GM23338 (cell line): ENCODE data around the gene CDCP1. TPM values are rescaled to one million over a fixed set of nuclear protein-coding genes. Genes with fewer than 3 reads are reported as not detected.

Experiments
- ATAC-seq: fragments of 200-7000 bp; cut with Tn5 transposase; 3 replicates; pipeline ENCODE4 v1.9.1; 2020
- DNase-seq: peaks from one replicate; pipeline ENCODE4 v3.0.0-alpha.2; 2015; ENCODE audit warnings: low spot score
- H2AFZ ChIP-seq: fragments of 200-600 bp; sonication (generic); 2 replicates; pipeline ENCODE4 v1.8.0; 2016; ENCODE audit warnings: antibody characterized with exemption, mild to moderate bottlenecking, moderate library complexity
- H3F3A ChIP-seq: fragments of 200-600 bp; sonication (generic); replicated peaks from 2 replicates; pipeline ENCODE4 v1.8.0; 2017; ENCODE audit warnings: antibody characterized with exemption, mixed run types, low read depth
- H3K27ac ChIP-seq: fragments of 200-600 bp; sonication (generic); 2 replicates; pipeline ENCODE4 v1.6.1; 2016; ENCODE audit warnings: low read depth
- H3K27me3 ChIP-seq: fragments of 200-600 bp; sonication (generic); 2 replicates; pipeline ENCODE4 v1.8.0; 2016; ENCODE audit warnings: mild to moderate bottlenecking, mixed run types, moderate library complexity; ENCODE audit not compliant: insufficient read depth
- H3K36me3 ChIP-seq: fragments of 200-600 bp; sonication (generic); 2 replicates; pipeline ENCODE4 v1.8.0; 2016; ENCODE audit warnings: mild to moderate bottlenecking; ENCODE audit not compliant: insufficient read depth
- H3K4me1 ChIP-seq: fragments of 200-600 bp; sonication (generic); 2 replicates; pipeline ENCODE4 v1.8.0; 2016; ENCODE audit warnings: mild to moderate bottlenecking, moderate library complexity; ENCODE audit not compliant: insufficient read depth
- H3K4me2 ChIP-seq: fragments of 200-600 bp; sonication (generic); 2 replicates; pipeline ENCODE4 v1.7.1; 2017; ENCODE audit warnings: mixed run types
- H3K4me3 ChIP-seq: fragments of 200-600 bp; sonication (generic); 2 replicates; pipeline ENCODE4 v1.6.1; 2016; ENCODE audit warnings: mixed run types
- H3K79me2 ChIP-seq: fragments of 200-600 bp; sonication (generic); replicated peaks from 2 replicates; pipeline ENCODE4 v1.8.0; 2017; ENCODE audit warnings: mild to moderate bottlenecking; ENCODE audit not compliant: insufficient read depth
- H3K9me2 ChIP-seq: fragments of 200-600 bp; sonication (generic); 2 replicates; pipeline ENCODE4 v1.8.0; 2017; ENCODE audit not compliant: insufficient read depth
- H4K20me1 ChIP-seq: fragments of 200-600 bp; sonication (generic); replicated peaks from 2 replicates; pipeline ENCODE4 v1.8.0; 2017; ENCODE audit warnings: mild to moderate bottlenecking; ENCODE audit not compliant: insufficient read depth
- H3K27ac Mint-ChIP-seq: 2 replicates; pipeline ENCODE4 v1.8.0; 2020; ENCODE audit warnings: inconsistent platforms, mild to moderate bottlenecking, moderate library complexity, mixed read lengths
- H3K27me3 Mint-ChIP-seq: 3 replicates; pipeline ENCODE4 v1.8.0; 2022; ENCODE audit warnings: low read depth, mild to moderate bottlenecking, moderate library complexity, mixed read lengths, inconsistent platforms; ENCODE audit not compliant: insufficient read depth, poor library complexity
- H3K36me3 Mint-ChIP-seq: 3 replicates; pipeline ENCODE4 v1.8.0; 2021; ENCODE audit warnings: low read depth, mild to moderate bottlenecking, inconsistent platforms, moderate library complexity, mixed read lengths
- H3K4me1 Mint-ChIP-seq: 3 replicates; pipeline ENCODE4 v1.8.0; 2020; ENCODE audit warnings: mild to moderate bottlenecking, inconsistent platforms, mixed read lengths
- H3K4me3 Mint-ChIP-seq: 3 replicates; pipeline ENCODE4 v1.8.0; 2021; ENCODE audit warnings: moderate library complexity, mild to moderate bottlenecking, inconsistent platforms, mixed read lengths
- H3K9me3 Mint-ChIP-seq: 3 replicates; pipeline ENCODE4 v1.8.0; 2020; ENCODE audit warnings: moderate library complexity, mild to moderate bottlenecking, inconsistent platforms, mixed read lengths
- CREB1 ChIP-seq: fragments of 250-450 bp; sonication (Bioruptor Pico); IDR thresholded peaks from 2 replicates; pipeline ENCODE4 v1.5.0; 2020; ENCODE audit warnings: low read depth, mild to moderate bottlenecking, moderate library complexity
- EZH2 ChIP-seq: fragments of 200-600 bp; sonication (generic); IDR thresholded peaks from one replicate; pipeline ENCODE4 v1.8.0; 2017; ENCODE audit warnings: antibody characterized with exemption, mild to moderate bottlenecking, low read depth; ENCODE audit not compliant: unreplicated experiment
- EZH2phosphoT487 ChIP-seq: fragments of 200-600 bp; sonication (generic); IDR thresholded peaks from one replicate; pipeline ENCODE4 v1.8.1; 2018; ENCODE audit warnings: antibody characterized with exemption; ENCODE audit not compliant: unreplicated experiment
- JUNB ChIP-seq: IDR thresholded peaks from one replicate; pipeline ENCODE4 v1.6.1; 2016; ENCODE audit warnings: antibody characterized with exemption; ENCODE audit not compliant: unreplicated experiment
- NANOG ChIP-seq: IDR thresholded peaks from 2 replicates; pipeline ENCODE4 v1.6.1; 2016; ENCODE audit warnings: antibody characterized with exemption, borderline replicate concordance
- POLR2AphosphoS5 ChIP-seq: IDR thresholded peaks from 2 replicates; pipeline ENCODE4 v1.6.1; 2016; ENCODE audit warnings: antibody characterized with exemption, low read depth
- STAT1 ChIP-seq: IDR thresholded peaks from one replicate; pipeline ENCODE4 v1.6.1; 2016; ENCODE audit warnings: antibody characterized with exemption; ENCODE audit not compliant: unreplicated experiment
- ZNF114 ChIP-seq: fragments of 250-450 bp; sonication (Bioruptor Pico); IDR thresholded peaks from 2 replicates; pipeline ENCODE4 v1.5.0; 2020; ENCODE audit warnings: mild to moderate bottlenecking, moderate library complexity
- ZNF331 ChIP-seq: fragments of 250-450 bp; sonication (Bioruptor Pico); IDR thresholded peaks from 2 replicates; pipeline ENCODE4 v1.5.0; 2020; ENCODE audit warnings: low read depth, mild to moderate bottlenecking, moderate library complexity
- polyA plus RNA-seq: library from polyadenylated mRNA; unstranded; fragments of >200 nt; fragmentation: Nextera tagmentation; extraction: Ambion mirVana; gene quantifications from 2 replicates; pipeline ENCODE4 v1.2.1, GENCODE V29; 2016
- total RNA-seq: library from RNA; depleted of rRNA; stranded (reverse); fragments of >200 nt; shearing (Covaris generic); gene quantifications from 2 replicates; pipeline ENCODE4 v1.2.3, GENCODE V29; 2014
- TF ChIP-seq, protein P1 (sequence below), 2 experiments: fragments of 200-600 bp in 1 of 2; sonication (generic) in 1 of 2; conservative IDR thresholded peaks; 2 replicates each; pipeline versions ENCODE4 v1.5.1 to v1.6.1; 2016 to 2017; ENCODE audit warnings: antibody characterized with exemption in 2 of 2, low read depth in 2 of 2, mild to moderate bottlenecking in 2 of 2, moderate library complexity in 1 of 2
- TF ChIP-seq, protein P2 (sequence below): fragments of 250-450 bp; sonication (Bioruptor Pico); IDR thresholded peaks from 2 replicates; pipeline ENCODE4 v1.5.0; 2020; ENCODE audit warnings: mild to moderate bottlenecking, moderate library complexity
- TF ChIP-seq, protein P3 (sequence below): IDR thresholded peaks from one replicate; pipeline ENCODE4 v1.6.1; 2018; ENCODE audit warnings: antibody characterized with exemption; ENCODE audit not compliant: unreplicated experiment
- TF ChIP-seq, protein P4 (sequence below): IDR thresholded peaks from 2 replicates; pipeline ENCODE4 v1.6.1; 2016; ENCODE audit warnings: antibody characterized with exemption

The CDCP1 gene
- total and polyA plus RNA-seq, 2 experiments from 2014 or later: 7.7 to 20.1 TPM

DNA sequence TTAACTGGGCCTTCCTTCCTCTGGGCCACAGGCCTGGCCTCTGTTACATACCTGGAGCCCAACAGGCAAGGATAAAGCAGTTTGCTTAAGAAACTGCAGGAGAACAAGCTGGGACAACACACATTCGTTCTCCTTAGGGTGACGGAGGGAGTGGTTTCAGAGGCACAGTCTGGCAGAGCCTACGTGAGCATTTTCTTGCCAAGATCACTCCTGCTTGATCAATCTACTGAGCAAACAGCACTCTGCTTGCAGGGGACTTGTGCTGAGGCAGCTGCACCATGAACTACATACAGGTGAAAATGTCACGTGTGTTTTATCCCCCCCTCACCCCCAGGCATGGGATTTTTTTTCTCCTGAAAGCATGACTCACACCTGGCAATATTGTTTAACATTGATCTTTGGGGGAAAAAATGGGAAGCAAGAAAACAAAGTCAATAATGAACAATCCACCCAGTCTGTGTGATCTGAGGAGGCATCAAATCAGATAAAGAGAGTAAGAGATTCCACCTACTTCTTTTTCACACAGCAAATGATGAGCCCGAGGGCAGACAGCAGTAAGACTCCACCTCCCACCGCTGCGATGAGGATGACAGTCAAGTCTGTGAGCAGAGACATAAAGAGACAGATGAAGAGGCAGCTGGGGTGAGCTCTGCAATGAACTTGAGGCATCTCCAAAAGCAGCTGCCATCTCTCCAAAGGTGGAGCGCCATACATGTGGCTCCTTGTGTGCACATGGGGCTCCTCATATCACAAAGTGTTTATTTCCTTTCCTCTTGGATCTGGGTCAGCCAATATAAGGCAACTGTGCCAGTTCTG lies 57.4 kb downstream of the CDCP1 start:
- H3K9me3 Mint-ChIP-seq: no peaks in the 10 kb centered on the region
- Histone ChIP-seq H3K9me2 (no peaks in the 10 kb centered on the region), H4K20me1 (no peaks in the 10 kb centered on the region), H3K27me3 (no peaks in the 10 kb centered on the region), H3K36me3 (peaks cover 10% of the 10 kb centered on the region), H2AFZ (no peak overlapping the region), H3F3A (no peaks in the 10 kb centered on the region), H3K4me2 (no peak overlapping the region), H3K79me2 (no peaks in the 10 kb centered on the region), H3K27ac (no peak overlapping the region), H3K4me1 (no peaks in the 10 kb centered on the region), H3K4me3 (no peak overlapping the region)
- DNase-seq: no peak
- H3K27ac Mint-ChIP-seq: no peak overlapping the region
- H3K36me3 Mint-ChIP-seq: peaks cover 54% of the 10 kb centered on the region
- TF ChIP-seq, protein P1, sequence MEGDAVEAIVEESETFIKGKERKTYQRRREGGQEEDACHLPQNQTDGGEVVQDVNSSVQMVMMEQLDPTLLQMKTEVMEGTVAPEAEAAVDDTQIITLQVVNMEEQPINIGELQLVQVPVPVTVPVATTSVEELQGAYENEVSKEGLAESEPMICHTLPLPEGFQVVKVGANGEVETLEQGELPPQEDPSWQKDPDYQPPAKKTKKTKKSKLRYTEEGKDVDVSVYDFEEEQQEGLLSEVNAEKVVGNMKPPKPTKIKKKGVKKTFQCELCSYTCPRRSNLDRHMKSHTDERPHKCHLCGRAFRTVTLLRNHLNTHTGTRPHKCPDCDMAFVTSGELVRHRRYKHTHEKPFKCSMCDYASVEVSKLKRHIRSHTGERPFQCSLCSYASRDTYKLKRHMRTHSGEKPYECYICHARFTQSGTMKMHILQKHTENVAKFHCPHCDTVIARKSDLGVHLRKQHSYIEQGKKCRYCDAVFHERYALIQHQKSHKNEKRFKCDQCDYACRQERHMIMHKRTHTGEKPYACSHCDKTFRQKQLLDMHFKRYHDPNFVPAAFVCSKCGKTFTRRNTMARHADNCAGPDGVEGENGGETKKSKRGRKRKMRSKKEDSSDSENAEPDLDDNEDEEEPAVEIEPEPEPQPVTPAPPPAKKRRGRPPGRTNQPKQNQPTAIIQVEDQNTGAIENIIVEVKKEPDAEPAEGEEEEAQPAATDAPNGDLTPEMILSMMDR (conservative IDR thresholded peaks at IDR 0.05; ENCODE audit: low read depth in 2 of 2): no peak
- TF ChIP-seq, protein P2, sequence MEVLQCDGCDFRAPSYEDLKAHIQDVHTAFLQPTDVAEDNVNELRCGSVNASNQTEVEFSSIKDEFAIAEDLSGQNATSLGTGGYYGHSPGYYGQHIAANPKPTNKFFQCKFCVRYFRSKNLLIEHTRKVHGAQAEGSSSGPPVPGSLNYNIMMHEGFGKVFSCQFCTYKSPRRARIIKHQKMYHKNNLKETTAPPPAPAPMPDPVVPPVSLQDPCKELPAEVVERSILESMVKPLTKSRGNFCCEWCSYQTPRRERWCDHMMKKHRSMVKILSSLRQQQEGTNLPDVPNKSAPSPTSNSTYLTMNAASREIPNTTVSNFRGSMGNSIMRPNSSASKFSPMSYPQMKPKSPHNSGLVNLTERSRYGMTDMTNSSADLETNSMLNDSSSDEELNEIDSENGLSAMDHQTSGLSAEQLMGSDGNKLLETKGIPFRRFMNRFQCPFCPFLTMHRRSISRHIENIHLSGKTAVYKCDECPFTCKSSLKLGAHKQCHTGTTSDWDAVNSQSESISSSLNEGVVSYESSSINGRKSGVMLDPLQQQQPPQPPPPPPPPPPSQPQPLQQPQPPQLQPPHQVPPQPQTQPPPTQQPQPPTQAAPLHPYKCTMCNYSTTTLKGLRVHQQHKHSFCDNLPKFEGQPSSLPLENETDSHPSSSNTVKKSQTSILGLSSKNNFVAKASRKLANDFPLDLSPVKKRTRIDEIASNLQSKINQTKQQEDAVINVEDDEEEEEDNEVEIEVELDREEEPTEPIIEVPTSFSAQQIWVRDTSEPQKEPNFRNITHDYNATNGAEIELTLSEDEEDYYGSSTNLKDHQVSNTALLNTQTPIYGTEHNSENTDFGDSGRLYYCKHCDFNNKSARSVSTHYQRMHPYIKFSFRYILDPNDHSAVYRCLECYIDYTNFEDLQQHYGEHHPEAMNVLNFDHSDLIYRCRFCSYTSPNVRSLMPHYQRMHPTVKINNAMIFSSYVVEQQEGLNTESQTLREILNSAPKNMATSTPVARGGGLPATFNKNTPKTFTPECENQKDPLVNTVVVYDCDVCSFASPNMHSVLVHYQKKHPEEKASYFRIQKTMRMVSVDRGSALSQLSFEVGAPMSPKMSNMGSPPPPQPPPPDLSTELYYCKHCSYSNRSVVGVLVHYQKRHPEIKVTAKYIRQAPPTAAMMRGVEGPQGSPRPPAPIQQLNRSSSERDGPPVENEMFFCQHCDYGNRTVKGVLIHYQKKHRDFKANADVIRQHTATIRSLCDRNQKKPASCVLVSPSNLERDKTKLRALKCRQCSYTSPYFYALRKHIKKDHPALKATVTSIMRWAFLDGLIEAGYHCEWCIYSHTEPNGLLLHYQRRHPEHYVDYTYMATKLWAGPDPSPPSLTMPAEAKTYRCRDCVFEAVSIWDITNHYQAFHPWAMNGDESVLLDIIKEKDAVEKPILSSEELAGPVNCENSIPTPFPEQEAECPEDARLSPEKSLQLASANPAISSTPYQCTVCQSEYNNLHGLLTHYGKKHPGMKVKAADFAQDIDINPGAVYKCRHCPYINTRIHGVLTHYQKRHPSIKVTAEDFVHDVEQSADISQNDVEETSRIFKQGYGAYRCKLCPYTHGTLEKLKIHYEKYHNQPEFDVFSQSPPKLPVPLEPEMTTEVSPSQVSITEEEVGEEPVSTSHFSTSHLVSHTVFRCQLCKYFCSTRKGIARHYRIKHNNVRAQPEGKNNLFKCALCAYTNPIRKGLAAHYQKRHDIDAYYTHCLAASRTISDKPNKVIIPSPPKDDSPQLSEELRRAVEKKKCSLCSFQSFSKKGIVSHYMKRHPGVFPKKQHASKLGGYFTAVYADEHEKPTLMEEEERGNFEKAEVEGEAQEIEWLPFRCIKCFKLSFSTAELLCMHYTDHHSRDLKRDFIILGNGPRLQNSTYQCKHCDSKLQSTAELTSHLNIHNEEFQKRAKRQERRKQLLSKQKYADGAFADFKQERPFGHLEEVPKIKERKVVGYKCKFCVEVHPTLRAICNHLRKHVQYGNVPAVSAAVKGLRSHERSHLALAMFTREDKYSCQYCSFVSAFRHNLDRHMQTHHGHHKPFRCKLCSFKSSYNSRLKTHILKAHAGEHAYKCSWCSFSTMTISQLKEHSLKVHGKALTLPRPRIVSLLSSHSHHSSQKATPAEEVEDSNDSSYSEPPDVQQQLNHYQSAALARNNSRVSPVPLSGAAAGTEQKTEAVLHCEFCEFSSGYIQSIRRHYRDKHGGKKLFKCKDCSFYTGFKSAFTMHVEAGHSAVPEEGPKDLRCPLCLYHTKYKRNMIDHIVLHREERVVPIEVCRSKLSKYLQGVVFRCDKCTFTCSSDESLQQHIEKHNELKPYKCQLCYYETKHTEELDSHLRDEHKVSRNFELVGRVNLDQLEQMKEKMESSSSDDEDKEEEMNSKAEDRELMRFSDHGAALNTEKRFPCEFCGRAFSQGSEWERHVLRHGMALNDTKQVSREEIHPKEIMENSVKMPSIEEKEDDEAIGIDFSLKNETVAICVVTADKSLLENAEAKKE (CRISPR knock-in tag): no peak
- TF ChIP-seq EZH2phosphoT487 (no peak), NANOG (no peak), EZH2 (no peak), STAT1 (no peak), ZNF114 (CRISPR knock-in tag) (no peak), CREB1 (no peak), POLR2AphosphoS5 (no peak), JUNB (no peak), ZNF331 (no peak)
- TF ChIP-seq, protein P3, sequence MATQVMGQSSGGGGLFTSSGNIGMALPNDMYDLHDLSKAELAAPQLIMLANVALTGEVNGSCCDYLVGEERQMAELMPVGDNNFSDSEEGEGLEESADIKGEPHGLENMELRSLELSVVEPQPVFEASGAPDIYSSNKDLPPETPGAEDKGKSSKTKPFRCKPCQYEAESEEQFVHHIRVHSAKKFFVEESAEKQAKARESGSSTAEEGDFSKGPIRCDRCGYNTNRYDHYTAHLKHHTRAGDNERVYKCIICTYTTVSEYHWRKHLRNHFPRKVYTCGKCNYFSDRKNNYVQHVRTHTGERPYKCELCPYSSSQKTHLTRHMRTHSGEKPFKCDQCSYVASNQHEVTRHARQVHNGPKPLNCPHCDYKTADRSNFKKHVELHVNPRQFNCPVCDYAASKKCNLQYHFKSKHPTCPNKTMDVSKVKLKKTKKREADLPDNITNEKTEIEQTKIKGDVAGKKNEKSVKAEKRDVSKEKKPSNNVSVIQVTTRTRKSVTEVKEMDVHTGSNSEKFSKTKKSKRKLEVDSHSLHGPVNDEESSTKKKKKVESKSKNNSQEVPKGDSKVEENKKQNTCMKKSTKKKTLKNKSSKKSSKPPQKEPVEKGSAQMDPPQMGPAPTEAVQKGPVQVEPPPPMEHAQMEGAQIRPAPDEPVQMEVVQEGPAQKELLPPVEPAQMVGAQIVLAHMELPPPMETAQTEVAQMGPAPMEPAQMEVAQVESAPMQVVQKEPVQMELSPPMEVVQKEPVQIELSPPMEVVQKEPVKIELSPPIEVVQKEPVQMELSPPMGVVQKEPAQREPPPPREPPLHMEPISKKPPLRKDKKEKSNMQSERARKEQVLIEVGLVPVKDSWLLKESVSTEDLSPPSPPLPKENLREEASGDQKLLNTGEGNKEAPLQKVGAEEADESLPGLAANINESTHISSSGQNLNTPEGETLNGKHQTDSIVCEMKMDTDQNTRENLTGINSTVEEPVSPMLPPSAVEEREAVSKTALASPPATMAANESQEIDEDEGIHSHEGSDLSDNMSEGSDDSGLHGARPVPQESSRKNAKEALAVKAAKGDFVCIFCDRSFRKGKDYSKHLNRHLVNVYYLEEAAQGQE: no peak
- TF ChIP-seq, protein P4, sequence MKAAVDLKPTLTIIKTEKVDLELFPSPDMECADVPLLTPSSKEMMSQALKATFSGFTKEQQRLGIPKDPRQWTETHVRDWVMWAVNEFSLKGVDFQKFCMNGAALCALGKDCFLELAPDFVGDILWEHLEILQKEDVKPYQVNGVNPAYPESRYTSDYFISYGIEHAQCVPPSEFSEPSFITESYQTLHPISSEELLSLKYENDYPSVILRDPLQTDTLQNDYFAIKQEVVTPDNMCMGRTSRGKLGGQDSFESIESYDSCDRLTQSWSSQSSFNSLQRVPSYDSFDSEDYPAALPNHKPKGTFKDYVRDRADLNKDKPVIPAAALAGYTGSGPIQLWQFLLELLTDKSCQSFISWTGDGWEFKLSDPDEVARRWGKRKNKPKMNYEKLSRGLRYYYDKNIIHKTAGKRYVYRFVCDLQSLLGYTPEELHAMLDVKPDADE: no peak
- no peaks in the 10 kb centered on the region; the same call in 2 of the 3 replicates for H3K4me1 Mint-ChIP-seq
- H3K27me3 Mint-ChIP-seq: no peaks in the 10 kb centered on the region
- no peak overlapping the region for H3K4me3 Mint-ChIP-seq
- ATAC-seq: no peak
